Heart left ventricle (tissue), 13 donors: ENCODE data around the gene MMP12.

ENCODE experiments used
- POLR2A ChIP-seq, 2 donors: fragments of 450-650 bp; IDR thresholded peaks; one replicate each; pipeline ENCODE4 v1.6.1; 2017; ENCODE audit warnings: antibody characterized with exemption in 2 of 2, mild to moderate bottlenecking in 2 of 2, moderate library complexity in 2 of 2
- TF ChIP-seq, protein P1 (sequence below), 12 donors: fragments of 200-600 bp; sonication (generic) in 4 of 12; IDR thresholded peaks; one replicate each; pipeline versions ENCODE4 v1.5.0 to v1.8.0; 2018 to 2022; ENCODE audit warnings: antibody characterized with exemption in 12 of 12, mild to moderate bottlenecking in 5 of 12
- donor health status: ischemic (EF 13 %, LVEDD 7.1; RV severe dilation, severe dysfunction).
- donor health status: DM: no; HTN: yes; CAD: no.
- donor health status: DM: no; HTN: no; CAD: no.
- donor health status: ischemic (EF 25% LVEDD 6.9; RV normal size, moderate dysfunction).
- donor health status: ischemic (EF 25% LVEDD 5.7; RV mildly dilated, moderate dysfunction).
- donor health status: ischemic (EF 35%, LVEDD 5.7; RV mildly dilated, moderate dysfunction).
- donor health status: nonischemic (EF 11% LVEDD 7.7; RV severe dilation, severe dysfunction).
- donor health status: DM: yes; HTN: yes; CAD: no.
- donor health status: PGD.
- donor health status: ischemic (EF 29% LVEDD 5.4; RV normal size, mild dysfunction).
- donor health status: nonischemic (EF 23%, LVEDD 6.1; RV moderate dilation, normal function).

DNA sequence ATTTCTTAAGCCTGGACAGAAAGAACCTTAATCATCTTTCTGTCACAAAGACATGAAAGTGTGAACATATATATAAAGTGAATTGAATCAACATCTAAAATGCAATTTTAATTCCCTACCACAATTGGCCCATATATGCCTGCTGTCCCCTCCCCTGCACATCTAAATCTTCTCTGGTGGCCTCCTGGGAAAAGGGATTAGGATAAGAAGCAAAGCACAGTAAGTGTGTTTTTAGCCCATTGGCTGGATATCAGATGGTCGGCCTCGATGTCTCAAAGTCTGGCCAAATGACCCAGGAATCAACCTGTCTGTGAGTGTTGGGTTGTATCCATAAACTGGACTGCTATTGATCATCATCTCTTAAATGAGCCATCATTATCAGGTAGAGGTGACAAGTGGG is 37.1 kb downstream of the MMP12 start:
- TF ChIP-seq, protein P1, sequence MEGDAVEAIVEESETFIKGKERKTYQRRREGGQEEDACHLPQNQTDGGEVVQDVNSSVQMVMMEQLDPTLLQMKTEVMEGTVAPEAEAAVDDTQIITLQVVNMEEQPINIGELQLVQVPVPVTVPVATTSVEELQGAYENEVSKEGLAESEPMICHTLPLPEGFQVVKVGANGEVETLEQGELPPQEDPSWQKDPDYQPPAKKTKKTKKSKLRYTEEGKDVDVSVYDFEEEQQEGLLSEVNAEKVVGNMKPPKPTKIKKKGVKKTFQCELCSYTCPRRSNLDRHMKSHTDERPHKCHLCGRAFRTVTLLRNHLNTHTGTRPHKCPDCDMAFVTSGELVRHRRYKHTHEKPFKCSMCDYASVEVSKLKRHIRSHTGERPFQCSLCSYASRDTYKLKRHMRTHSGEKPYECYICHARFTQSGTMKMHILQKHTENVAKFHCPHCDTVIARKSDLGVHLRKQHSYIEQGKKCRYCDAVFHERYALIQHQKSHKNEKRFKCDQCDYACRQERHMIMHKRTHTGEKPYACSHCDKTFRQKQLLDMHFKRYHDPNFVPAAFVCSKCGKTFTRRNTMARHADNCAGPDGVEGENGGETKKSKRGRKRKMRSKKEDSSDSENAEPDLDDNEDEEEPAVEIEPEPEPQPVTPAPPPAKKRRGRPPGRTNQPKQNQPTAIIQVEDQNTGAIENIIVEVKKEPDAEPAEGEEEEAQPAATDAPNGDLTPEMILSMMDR (IDR thresholded peaks at IDR 0.05) = no peak
- no peak for TF ChIP-seq POLR2A (IDR thresholded peaks at IDR 0.05)
